ENCODE measurements around the gene PRPF6.
A peak's percentile ranks its signal among the peaks of the same experiment; 100 is the strongest.
"Not testable (repeated sequence)": the region's sequence is repeated elsewhere in the genome, so short reads cannot be mapped to it uniquely, and the experiment has no call there.

PRPF6 gene

DNA sequence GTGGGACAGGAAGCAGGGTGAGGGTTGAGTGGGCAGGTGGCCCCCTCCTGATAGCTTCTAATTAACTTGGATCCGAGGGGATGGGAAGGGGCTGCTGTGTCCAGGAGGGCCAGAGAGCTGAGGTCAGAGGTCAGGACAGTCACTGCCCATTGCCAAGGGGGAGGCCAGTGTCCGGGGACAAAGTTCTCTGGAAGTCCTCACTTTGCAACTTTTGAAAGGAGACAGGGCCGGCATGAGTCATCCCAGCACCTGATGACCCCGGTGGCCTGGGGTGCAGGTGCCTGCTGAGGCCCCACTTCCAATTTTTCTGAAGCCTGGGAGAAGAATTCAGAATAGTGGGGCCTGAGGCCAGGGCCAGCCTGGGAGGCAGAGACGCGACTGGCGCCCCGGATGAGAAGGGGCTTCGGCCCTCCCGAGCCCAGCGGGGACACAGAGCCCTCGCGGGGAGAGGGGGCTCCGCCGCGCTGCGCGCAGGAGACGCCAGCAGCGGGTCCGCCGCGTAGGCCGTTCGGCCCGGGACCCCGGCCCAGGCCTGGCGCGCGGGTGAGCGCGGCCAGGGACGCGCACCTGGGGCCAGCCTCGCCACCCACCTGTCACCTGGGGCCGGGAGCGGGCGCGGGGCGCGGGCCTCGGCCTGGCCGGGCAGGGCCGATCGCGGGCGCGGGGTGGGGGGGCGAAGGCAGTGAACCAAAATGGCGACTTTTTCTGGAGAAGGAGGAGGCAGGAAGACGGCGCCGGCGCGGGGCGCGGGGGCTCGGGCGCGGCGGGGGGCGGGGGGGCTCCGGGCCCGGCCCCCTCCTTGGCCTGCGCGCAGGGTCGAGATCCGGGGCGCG, 11.8 kb upstream of the PRPF6 start:
- peak overlapping the region; percentile 77 for H3K27ac ChIP-seq

DNA sequence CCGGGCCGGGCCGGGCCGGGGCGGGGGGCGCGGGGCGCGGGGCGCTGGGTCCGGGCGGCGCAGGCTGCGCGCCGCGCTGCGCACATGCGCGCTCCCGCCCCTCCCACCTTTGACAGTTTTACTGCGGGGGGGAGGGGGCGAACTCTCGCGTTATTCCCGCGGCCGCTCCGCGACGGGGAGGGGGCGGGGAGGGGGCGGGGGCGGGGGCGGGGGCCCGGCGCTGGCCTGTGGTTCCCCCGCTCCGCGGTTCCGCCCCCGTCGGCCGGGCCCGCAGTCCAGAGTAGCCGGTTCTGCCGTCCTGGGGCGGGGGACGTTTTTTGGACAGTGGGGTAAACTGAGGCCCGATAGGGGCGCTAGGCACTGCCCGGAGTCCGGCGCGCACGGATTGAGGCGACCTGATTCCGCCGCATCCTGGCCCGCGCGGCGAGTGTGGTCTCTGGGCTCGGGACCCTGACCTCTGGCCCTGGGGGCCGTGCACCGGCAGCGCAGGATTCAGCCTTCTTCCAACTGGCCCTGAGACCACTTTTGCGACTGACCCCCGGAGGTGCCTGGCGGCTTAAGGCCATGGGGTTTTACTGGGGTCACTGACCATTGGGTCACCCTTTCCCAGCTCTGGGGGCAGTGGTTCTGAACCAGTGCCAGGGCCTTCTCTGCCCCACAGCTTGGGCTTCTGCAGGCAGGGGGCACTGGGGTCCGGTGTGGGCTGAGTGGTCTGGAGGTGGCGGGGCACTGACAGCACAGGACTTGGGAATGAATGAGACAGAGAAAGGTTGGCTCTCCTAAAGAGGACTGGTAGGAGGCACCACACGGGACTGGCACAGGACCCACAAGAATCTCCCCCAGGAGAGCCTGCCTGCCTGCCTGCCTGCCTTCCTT, 10.9 kb upstream of the PRPF6 start, which contains the start of gene ZNF512B:
Gene ZNF512B (minus strand): TSS at position 93 of the 876 bp plus-strand sequence. CDS start 1,980 bp downstream, outside the sequence.
- TF ChIP-seq ZFX (IDR thresholded peaks at IDR 0.05; ENCODE audit: borderline replicate concordance): no peak
- TF ChIP-seq, protein P1, sequence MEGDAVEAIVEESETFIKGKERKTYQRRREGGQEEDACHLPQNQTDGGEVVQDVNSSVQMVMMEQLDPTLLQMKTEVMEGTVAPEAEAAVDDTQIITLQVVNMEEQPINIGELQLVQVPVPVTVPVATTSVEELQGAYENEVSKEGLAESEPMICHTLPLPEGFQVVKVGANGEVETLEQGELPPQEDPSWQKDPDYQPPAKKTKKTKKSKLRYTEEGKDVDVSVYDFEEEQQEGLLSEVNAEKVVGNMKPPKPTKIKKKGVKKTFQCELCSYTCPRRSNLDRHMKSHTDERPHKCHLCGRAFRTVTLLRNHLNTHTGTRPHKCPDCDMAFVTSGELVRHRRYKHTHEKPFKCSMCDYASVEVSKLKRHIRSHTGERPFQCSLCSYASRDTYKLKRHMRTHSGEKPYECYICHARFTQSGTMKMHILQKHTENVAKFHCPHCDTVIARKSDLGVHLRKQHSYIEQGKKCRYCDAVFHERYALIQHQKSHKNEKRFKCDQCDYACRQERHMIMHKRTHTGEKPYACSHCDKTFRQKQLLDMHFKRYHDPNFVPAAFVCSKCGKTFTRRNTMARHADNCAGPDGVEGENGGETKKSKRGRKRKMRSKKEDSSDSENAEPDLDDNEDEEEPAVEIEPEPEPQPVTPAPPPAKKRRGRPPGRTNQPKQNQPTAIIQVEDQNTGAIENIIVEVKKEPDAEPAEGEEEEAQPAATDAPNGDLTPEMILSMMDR (IDR thresholded peaks at IDR 0.05): no peak
- peak within 1 kb of the TSS; percentile 77 for H3K27ac ChIP-seq

More for the DNA sequence above, 11.8 kb upstream of the PRPF6 start:
- TF ChIP-seq, protein P1 (IDR thresholded peaks at IDR 0.05): no peak
- TF ChIP-seq ZFX (IDR thresholded peaks at IDR 0.05; ENCODE audit: borderline replicate concordance): no peak

DNA sequence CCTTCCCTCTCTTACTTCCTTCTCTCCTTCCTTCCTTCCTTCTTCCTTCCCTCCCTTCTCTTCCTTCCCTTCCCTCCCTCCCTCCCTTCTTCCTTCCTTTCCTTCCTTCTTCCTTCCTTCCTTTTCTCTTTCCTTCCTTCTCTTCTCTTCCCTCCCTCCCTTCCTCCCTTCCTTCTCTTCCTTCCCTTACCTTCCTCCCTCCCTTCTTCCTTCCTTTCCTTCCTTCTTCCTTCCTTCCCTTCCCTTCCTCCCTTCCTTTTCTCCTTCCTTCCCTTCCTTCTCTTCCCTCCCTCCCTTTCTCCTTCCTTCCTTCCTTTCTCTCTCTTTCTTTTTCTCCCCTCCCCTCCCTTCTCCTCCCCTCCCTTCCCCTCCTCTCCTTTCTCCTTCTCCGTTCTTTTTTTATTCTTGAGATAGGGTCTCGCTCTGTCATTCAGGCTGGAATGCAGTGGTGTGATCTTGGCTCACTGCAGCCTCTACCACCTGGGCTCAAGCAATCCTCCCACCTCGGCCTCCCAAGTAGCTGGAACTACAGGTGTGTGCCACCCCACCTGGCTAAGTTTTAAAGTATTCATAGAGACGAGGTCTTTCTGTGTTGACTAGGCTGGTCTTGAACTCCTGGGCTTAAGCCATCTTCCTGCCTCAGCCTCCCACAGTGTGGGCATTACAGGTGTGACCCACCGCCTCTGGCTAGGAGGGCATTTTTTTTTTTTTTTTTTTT, 10.1 kb upstream of the PRPF6 start:
- TF ChIP-seq ZFX (IDR thresholded peaks at IDR 0.05; ENCODE audit: borderline replicate concordance): no peak
- TF ChIP-seq, protein P1 (IDR thresholded peaks at IDR 0.05): no peak
- peak overlapping the region; percentile 31; the same call in 1 of the 2 replicates for H3K27ac ChIP-seq

DNA sequence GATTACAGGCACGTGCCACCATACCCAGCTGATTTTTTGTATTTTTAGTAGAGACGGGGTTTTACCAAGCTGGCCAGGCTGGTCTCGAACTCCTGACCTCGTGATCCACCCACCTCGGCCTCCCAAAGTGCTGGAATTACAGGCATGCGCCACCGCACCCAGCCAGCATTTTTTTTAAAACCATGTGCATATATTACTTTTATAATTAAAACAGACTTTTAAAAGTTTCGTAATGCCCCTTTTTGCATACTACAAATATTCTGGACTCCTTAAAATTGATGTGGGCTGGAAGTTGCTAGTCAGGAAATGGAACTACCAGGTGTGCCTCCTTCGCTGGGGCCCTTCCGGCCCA, 9.0 kb upstream of the PRPF6 start:
- not testable (repeated sequence) for H3K27ac ChIP-seq

DNA sequence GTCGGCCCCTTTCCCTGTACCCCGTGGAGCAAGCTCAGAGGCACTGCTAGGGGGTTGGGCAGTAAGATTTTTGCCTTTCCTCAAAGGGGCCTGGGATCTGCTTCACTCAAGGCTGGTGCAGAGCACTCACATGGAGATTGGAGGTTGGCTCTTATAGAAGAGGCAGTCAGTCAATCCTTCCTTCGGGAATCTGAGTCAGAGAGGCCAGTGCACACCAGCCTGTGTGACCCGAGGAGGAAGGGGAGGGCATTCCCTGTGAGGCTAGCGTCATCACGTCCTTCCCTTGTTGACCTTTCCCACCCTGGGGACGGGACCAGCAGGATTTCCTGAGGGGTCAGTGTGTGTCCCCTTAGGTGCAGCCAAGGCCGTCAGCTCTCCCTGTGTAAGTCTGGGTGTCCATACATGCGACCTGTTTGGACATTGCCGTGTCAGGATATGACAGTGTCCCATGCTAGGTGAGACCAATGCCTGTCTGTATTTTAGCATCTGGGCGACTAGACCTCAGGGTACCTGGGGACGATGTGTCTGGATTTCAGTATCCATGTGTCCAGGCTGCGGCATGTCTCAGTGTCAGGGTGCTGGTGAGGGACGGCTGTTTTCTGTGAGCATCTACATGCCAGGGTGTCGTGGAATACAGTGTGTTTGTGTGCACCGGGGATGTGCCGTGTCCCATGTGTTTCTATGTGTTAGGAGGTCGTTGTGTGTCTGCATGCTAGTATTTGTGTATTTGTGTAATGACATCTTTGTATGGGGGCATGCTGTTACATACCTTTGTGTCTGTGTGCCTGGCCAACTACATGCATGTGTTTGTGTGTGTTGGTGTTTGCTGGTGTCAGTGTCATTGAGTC, 8.4 kb upstream of the PRPF6 start:
- TF ChIP-seq ZFX (IDR thresholded peaks at IDR 0.05; ENCODE audit: borderline replicate concordance): no peak
- TF ChIP-seq, protein P1 (IDR thresholded peaks at IDR 0.05): no peak
- no peak overlapping the region for H3K27ac ChIP-seq

- no peak overlapping the region for H3K27ac ChIP-seq
- TF ChIP-seq, protein P1 (IDR thresholded peaks at IDR 0.05): no peak
- TF ChIP-seq ZFX (IDR thresholded peaks at IDR 0.05; ENCODE audit: borderline replicate concordance): no peak
Measured at GRCh38 chr20:63973160-63973479, 7.8 kb upstream of the PRPF6 start.

Measured in 22Rv1 (cell line).